Subcutaneous adipose tissue (tissue), 4 donors: Measurements from ENCODE around the gene PTPRG. TPM values are rescaled to one million over a fixed set of nuclear protein-coding genes. Genes with fewer than 3 reads are reported as not detected.

Source experiments
- total RNA-seq, 4 donors: library from RNA; depleted of rRNA; stranded (reverse); fragments of >200 nt; gene quantifications; one replicate each; pipeline ENCODE4 v1.1.0, GENCODE V29; 2016
- TF ChIP-seq, protein P1 (sequence below): fragments of 450-650 bp; IDR thresholded peaks from one replicate; pipeline ENCODE4 v1.5.1; 2016; ENCODE audit warnings: low read depth, mild to moderate bottlenecking, control low read depth, antibody characterized with exemption, moderate library complexity

PTPRG gene
- total RNA-seq, 4 donors from 2014 or later, result 115 to 164 (median 159) TPM

DNA sequence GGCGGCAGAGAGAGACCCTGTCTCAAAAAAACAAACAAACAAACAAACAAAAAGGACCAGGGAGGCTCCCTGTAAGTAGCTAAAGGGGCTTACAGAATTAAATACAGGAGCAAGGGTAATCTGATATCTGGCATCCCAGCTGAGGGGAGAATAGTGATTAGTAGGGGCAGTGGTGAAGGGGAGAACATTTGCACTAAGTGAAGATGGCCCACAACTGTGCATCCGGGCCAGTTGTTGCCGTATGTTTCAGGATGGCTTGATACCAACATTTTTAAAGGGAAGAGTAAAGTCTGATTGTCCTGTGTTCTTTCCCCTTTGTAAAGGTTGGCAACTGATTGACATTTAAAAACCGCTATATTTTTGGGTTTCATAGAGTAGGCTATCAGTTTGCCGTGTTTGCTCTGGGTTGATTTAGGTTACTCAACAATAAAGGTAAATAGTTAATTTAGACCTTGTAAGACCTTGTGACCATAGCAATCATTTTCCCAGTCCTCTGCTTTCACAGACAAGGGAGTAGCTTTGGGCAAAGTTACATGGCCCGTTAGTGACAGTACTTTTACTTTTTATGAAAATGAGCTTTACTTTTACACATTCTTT lies 167.8 kb downstream of the PTPRG start:
- TF ChIP-seq, protein P1, sequence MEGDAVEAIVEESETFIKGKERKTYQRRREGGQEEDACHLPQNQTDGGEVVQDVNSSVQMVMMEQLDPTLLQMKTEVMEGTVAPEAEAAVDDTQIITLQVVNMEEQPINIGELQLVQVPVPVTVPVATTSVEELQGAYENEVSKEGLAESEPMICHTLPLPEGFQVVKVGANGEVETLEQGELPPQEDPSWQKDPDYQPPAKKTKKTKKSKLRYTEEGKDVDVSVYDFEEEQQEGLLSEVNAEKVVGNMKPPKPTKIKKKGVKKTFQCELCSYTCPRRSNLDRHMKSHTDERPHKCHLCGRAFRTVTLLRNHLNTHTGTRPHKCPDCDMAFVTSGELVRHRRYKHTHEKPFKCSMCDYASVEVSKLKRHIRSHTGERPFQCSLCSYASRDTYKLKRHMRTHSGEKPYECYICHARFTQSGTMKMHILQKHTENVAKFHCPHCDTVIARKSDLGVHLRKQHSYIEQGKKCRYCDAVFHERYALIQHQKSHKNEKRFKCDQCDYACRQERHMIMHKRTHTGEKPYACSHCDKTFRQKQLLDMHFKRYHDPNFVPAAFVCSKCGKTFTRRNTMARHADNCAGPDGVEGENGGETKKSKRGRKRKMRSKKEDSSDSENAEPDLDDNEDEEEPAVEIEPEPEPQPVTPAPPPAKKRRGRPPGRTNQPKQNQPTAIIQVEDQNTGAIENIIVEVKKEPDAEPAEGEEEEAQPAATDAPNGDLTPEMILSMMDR, result no peak

DNA sequence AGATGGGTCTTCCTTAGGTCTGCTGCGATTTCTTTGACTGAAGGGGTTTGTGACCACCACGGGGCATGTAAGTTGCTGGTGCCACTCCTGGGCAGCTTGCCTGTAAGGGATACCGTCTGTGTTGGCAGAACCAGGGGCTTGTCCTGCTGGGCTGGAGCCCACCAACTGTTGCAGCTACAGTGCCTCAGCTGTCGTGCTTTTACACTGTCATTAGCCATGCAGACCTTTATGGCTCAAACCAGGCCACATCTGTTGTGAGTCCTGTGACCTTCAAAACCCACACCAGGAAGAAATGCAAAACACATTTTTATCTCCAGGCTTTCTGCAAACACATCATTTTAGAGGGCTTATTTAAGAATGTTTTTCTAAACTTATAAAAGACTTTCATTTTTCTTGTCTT lies 168.7 kb downstream of the PTPRG start:
- TF ChIP-seq, protein P1, result no peak

DNA sequence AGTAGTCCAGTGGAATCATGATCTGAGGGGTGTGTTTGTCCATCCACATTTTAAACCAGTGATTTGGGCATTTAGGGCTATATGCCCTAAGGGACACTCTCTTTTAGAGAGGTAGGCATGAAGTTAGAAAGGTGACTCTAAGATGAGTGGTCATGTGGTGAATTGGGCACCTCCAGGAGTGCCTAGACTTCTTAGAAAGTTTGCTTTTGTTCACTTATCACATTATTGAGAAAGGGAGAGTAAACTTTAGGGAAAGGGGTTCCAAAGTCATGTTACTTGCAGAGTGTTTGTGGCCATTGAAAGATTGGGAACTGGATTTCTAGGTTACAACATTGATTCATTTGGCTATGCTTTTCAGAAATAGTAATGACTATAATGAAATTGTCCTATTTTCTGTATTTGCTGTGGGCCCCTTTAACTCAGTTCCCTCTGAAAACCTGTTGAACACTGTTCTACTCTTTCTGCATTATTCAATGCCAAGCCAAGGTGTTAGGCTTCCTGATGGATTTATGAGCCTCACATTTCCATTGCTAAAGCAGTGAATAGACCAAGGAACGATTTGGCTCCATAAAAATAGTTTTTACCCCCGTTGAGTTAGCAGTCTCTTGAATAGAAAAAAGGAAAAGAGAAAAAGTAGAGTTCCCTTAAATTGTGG lies 169.3 kb downstream of the PTPRG start:
- TF ChIP-seq, protein P1, result no peak

DNA sequence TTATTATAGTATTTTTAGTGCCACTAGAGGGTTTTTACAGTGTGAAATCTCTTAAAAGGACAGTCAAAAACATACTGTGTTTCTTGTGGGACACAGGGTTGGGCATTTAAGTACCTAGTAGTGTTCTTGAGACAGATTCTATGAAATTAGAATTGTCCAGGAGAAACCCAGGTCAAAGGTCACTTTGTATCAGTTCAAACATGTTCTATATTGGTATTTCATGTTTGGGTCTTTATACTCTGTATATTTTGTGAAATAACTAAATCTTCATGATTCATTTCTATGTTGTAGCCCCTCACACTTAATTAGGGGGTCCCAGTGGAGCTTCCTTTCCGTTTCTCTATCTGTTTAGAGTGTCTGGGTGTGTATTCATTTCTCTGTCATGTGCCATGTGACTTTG lies 171.6 kb downstream of the PTPRG start:
- TF ChIP-seq, protein P1, result no peak

DNA sequence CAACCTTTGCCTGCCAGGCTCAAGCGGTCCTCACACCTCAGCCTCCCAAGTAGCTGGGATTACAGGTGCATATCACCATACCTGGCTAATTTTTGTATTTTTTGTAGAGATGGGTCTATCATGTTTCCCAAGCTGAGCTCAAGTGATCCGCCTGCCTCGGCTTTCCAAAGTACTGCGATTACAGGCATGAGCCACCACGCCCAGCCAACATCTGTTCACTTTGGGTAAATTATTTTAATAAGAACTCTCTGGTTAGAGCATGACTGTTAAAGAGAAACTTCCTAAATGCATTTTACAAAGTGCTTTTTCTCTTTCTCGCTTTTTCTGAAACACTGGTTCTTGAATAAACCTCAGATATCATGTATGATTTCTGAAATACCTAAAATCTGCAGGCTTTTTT lies 172.5 kb downstream of the PTPRG start:
- TF ChIP-seq, protein P1, result no peak

DNA sequence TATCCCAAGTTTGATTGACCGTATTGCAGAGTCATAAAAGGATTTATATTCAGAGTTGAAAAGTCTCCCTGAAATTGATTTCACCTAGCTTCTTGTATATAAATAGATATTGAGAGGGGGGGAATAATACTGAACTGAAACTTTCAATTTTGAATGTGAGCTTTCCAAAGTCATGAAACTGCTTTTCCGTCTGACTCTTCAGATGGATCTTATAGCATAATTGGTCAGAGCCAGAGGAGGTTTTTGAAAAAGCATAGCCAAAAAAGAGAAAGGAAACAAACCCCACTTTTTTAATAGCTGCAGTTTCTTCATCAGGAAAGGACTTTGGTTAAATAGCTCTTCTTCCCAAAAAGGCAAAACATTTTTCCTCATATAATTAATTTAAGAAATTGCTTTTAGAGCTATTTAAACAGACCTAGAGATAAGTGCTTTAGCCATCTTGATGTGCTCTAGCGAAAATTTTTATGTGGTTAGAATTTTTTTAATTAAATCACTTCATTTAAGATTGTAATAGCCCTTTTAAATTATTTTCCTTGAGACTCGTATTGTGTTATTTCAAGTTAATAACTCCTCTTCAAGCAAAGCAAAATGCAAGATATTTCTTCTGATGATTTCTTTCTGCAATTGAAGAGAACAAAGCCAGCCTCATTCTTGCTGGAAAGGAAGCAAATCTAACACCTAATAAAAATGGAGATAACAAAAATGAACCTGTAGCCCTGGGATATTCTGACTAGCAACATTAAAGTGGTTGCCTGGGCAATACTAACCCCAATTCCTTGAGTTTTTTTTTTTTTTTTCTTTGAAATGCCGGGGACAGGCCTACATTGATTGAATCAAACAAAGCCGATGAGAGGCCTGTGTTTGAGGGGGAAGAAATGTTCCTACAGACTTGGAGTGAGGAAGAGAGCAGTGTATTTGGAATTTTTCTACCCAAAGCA lies 173.6 kb downstream of the PTPRG start:
- TF ChIP-seq, protein P1, result no peak

DNA sequence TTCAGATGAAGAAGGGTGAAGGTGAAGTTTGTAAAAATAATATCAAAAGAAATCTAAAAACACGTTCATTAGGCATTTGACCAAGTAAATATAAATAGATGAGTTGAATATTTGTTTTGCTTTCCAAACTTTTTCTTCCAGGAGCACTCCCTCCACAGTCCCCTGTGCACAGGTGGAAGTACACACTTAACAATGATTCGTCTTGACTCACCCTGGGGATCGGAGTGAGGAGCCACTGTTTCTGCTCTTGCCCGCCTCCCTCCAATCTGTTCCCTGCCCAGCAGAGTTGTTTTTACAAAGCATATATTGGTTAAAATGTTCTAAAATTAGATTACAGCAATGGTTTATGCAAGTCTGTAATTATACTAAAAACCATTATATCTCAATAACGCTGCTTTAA lies 175.1 kb downstream of the PTPRG start:
- TF ChIP-seq, protein P1, result no peak
